HepG2 (cell line): Measurements from ENCODE around the gene ARHGEF10L. TPM values are rescaled to one million over a fixed set of nuclear protein-coding genes. Genes with fewer than 3 reads are reported as not detected.

ENCODE experiments used
- ATAC-seq: fragments of 200-7000 bp; cut with Tn5 transposase; 3 replicates; pipeline ENCODE4 v1.9.1; 2020; ENCODE audit warnings: mild to moderate bottlenecking, moderate library complexity
- BruUV-seq: library from RNA; stranded (reverse); fragments of 400-500 nt; replicated peaks from 2 replicates; lab custom pipeline; 2021; lab: Mats Ljungman, UMichigan
- CTCF ChIA-PET: fragments of 300-600 bp; formaldehyde crosslinking; extraction: SDS; loops from one replicate; lab custom pipeline; 2021; ENCODE audit warnings: low total read pairs, inconsistent platforms, low intra/inter-chr PET ratio; lab: Yijun Ruan, JAX
- POLR2A ChIA-PET: fragments of 350-600 bp; sonication (Branson Sonifier 250); formaldehyde crosslinking; loops from one replicate; lab custom pipeline; 2020; ENCODE audit warnings: antibody characterized with exemption, inconsistent platforms; lab: Yijun Ruan, JAX
- DNase-seq: peaks from one replicate; pipeline ENCODE4 v3.0.0-alpha.2; 2015; ENCODE audit warnings: low spot score
- FAIRE-seq: peaks from 3 replicates; lab custom pipeline; 2011; peaks lifted over from hg19 to GRCh38; lab: Jason Lieb, UNC
- H2AFZ ChIP-seq: one replicate; pipeline ENCODE4 v1.6.1; 2011; ENCODE audit warnings: low read length, inconsistent platforms
- H3K27ac ChIP-seq: fragments of 300-600 bp; 3 replicates; pipeline ENCODE4 v1.8.0; 2011; ENCODE audit warnings: mixed run types, mild to moderate bottlenecking, mixed read lengths, low read length, inconsistent platforms; ENCODE audit not compliant: insufficient read depth; ENCODE audit errors: extremely low read length
- H3K27me3 ChIP-seq, 2 experiments: fragments of 200-600 bp in 1 of 2; 2 replicates in 1 of 2; 3 replicates in 1 of 2; pipeline versions ENCODE4 v1.6.0 to v1.8.0; 2011; ENCODE audit warnings: low read length in 2 of 2, mild to moderate bottlenecking in 2 of 2, moderate library complexity in 2 of 2, inconsistent platforms in 1 of 2; ENCODE audit not compliant: insufficient read depth in 2 of 2, control insufficient read depth in 1 of 2
- H3K36me3 ChIP-seq, 2 experiments: fragments of 200-600 bp in 1 of 2; replicated peaks in 1 of 2; 2 replicates in 1 of 2; 3 replicates in 1 of 2; pipeline versions ENCODE4 v1.5.1 to v1.8.0; 2011; ENCODE audit warnings: low read length in 2 of 2, inconsistent platforms in 1 of 2; ENCODE audit not compliant: insufficient read depth in 2 of 2, control insufficient read depth in 1 of 2
- H3K4me1 ChIP-seq: 2 replicates; pipeline ENCODE4 v1.5.1; 2012; ENCODE audit warnings: low read length, inconsistent platforms; ENCODE audit not compliant: insufficient read depth
- H3K4me2 ChIP-seq: 2 replicates; pipeline ENCODE4 v1.6.0; 2011; ENCODE audit warnings: low read depth, low read length, inconsistent platforms
- H3K4me3 ChIP-seq, 3 experiments: fragments of 200-600 bp in 1 of 3; sonication (generic), shearing (Covaris generic) in 1 of 3; replicated peaks in 1 of 3; 2 replicates each; pipeline ENCODE4 v1.5.1; 2011 to 2016; ENCODE audit warnings: low read length in 3 of 3, inconsistent platforms in 2 of 3, low read depth in 2 of 3, mild to moderate bottlenecking in 2 of 3, control low read depth in 1 of 3, mixed read lengths in 1 of 3; ENCODE audit not compliant: insufficient read depth in 1 of 3
- H3K79me2 ChIP-seq: one replicate; pipeline ENCODE4 v1.6.1; 2011; ENCODE audit warnings: low read length, inconsistent platforms; ENCODE audit not compliant: insufficient read depth
- H3K9ac ChIP-seq: 2 replicates; pipeline ENCODE4 v1.6.0; 2011; ENCODE audit warnings: mild to moderate bottlenecking, low read depth, low read length, inconsistent platforms; ENCODE audit not compliant: insufficient read depth
- H3K9me3 ChIP-seq: 2 replicates; pipeline ENCODE4 v1.5.1; 2012; ENCODE audit warnings: mild to moderate bottlenecking, low read length
- H4K20me1 ChIP-seq: 2 replicates; pipeline ENCODE4 v1.6.0; 2011; ENCODE audit warnings: inconsistent platforms, mild to moderate bottlenecking, low read length, moderate library complexity; ENCODE audit not compliant: insufficient read depth
- CTCF ChIP-seq: sonication (generic); formaldehyde crosslinking; IDR thresholded peaks from 2 replicates; pipeline ENCODE4 v1.5.0; 2020; ENCODE audit warnings: mild to moderate bottlenecking, missing genetic modification reagents, moderate library complexity
- NPAS2 ChIP-seq: sonication (generic); formaldehyde crosslinking; IDR thresholded peaks from 2 replicates; pipeline ENCODE4 v1.8.0; 2022; ENCODE audit warnings: mild to moderate bottlenecking, missing genetic modification reagents, borderline replicate concordance
- POLR2G ChIP-seq: fragments of 200-400 bp; formaldehyde crosslinking; IDR thresholded peaks from 2 replicates; pipeline ENCODE4 v1.6.1; 2018; ENCODE audit warnings: mild to moderate bottlenecking, low read depth, low read length, moderate library complexity
- STAT5B ChIP-seq: sonication (generic); formaldehyde crosslinking; IDR thresholded peaks from 2 replicates; pipeline ENCODE4 v1.4.0; 2020; ENCODE audit warnings: missing genetic modification reagents
- ZNF687 ChIP-seq: sonication (generic); formaldehyde crosslinking; IDR thresholded peaks from 2 replicates; pipeline ENCODE4 v1.5.1; 2020; ENCODE audit warnings: mild to moderate bottlenecking, missing genetic modification reagents, moderate library complexity
- WGBS: methylation state at CpG from one replicate; pipeline ENCODE4 v1.1.6; 2017; ENCODE audit warnings: low lambda C conversion rate; 5-methylcytosine and 5-hydroxymethylcytosine counted together
- in situ Hi-C: cut with HindIII; loops from 2 replicates; pipeline ENCODE4 v1.10.0; 2017; ENCODE audit warnings: low pct_unique_long_range_greater_than_20kb; ENCODE audit not compliant: extremely low pct_ligation_motif_present
- intact Hi-C: fragments of 100-400 bp; cut with micrococcal nuclease; formaldehyde crosslinking; loops from one replicate; pipeline ENCODE4 v1.10.0; 2022; ENCODE audit not compliant: unreplicated experiment
- polyA plus RNA-seq, 8 experiments: library from polyadenylated mRNA; depleted of rRNA in 3 of 8; stranded (reverse) in 7 of 8; unstranded in 1 of 8; fragments of >200 nt; fragmentation: Illumina TruSeq in 4 of 8; extraction: Trizol in 4 of 8; gene quantifications; 2 replicates each; pipeline versions ENCODE4 v1.2.1 to v1.2.3, GENCODE V29; 2011 to 2016; ENCODE audit warnings: low read depth in 4 of 8, missing spikeins in 1 of 8, mixed read lengths in 1 of 8; ENCODE audit not compliant: insufficient read depth in 1 of 8
- total RNA-seq, 5 experiments: library from RNA; depleted of rRNA; stranded (reverse); fragments of >200 nt; fragmentation: Illumina TruSeq; extraction: Trizol; gene quantifications; 2 replicates each; pipeline ENCODE4 v1.2.3, GENCODE V29; 2016; ENCODE audit warnings: low read depth in 1 of 5

ARHGEF10L gene
- total and polyA plus RNA-seq, 2 of the 13 experiments (the other 11 are each of a cell fraction or from before 2014, with no cell fraction given), result 46.5 to 78.3 TPM

- TF ChIP-seq ZNF687 (CRISPR knock-in tag), result peak; percentile 38
- no peak for TF ChIP-seq NPAS2 (CRISPR knock-in tag)
- TF ChIP-seq CTCF (CRISPR knock-in tag), result peak; percentile 81
These were observed 122.2 kb downstream of the ARHGEF10L start (continued) for GRCh38 chr1:17661546-17662157.

GRCh38 chr1:17662296-17662695 is 122.8 kb downstream of the ARHGEF10L start:
- ATAC-seq (no peak), FAIRE-seq (no peak), DNase-seq (no peak)
- Histone ChIP-seq H4K20me1 (peaks cover 48% of the 10 kb centered on the region; the same call in 1 of the 2 replicates), H3K27me3 (no peaks in the 10 kb centered on the region), H3K4me3 (no peak overlapping the region), H3K36me3 (peaks cover 49 to 89% of the 10 kb centered on the region in 2 experiments), H2AFZ (no peak overlapping the region), H3K9ac (no peak overlapping the region), H3K79me2 (no peaks in the 10 kb centered on the region), H3K9me3 (no peaks in the 10 kb centered on the region), H3K4me2 (no peak overlapping the region), H3K4me1 (no peaks in the 10 kb centered on the region), H3K27ac (no peak overlapping the region)
- intact Hi-C loops, result no loop called here
- in situ Hi-C loops, result no loop called here
- BruUV-seq, result no TSS peak
- ChIA-PET CTCF (no interaction called here), POLR2A (no interaction called here)
- WGBS, result 99% methylated on average over 10 of the region's 10 CpGs
- TF ChIP-seq POLR2G, result no peak
- TF ChIP-seq STAT5B (CRISPR knock-in tag), result no peak
